Measurements from ENCODE around the gene EIF1AD. TPM values are rescaled to one million over a fixed set of nuclear protein-coding genes. Genes with fewer than 3 reads are reported as not detected.
A peak's percentile ranks its signal among the peaks of the same experiment; 100 is the strongest.
"Not testable (repeated sequence)": the region's sequence is repeated elsewhere in the genome, so short reads cannot be mapped to it uniquely, and the experiment has no call there.

Gene EIF1AD
- total RNA-seq, 1 donor from 2014 or later, result 19.7 TPM

GRCh38 chr11:66011239-66011784, 9.4 kb upstream of the EIF1AD start:
- intact Hi-C loops (cut with micrococcal nuclease), result no loop called here
- H3K4me1 ChIP-seq, result peaks cover 21% of the 10 kb centered on the region
- DNase-seq, result no peak
- no peaks in the 10 kb centered on the region for H3K9me3 ChIP-seq (replicated peaks)
- H3K36me3 ChIP-seq, result no peaks in the 10 kb centered on the region
- no peak for TF ChIP-seq CTCF (IDR thresholded peaks at IDR 0.05; ENCODE audit: borderline replicate concordance)
- H3K27me3 ChIP-seq (ENCODE audit: low read depth), result peaks cover 30% of the 10 kb centered on the region
- no peak overlapping the region for H3K27ac ChIP-seq (replicated peaks)
- peak overlapping the region; percentile 46 for H3K4me3 ChIP-seq

GRCh38 chr11:66010036-66010435, 8.1 kb upstream of the EIF1AD start:
- H3K4me3 ChIP-seq; H3K9me3 ChIP-seq (replicated peaks); DNase-seq; H3K4me1 ChIP-seq; intact Hi-C loops (cut with micrococcal nuclease); H3K27ac ChIP-seq (replicated peaks); H3K36me3 ChIP-seq: not testable (repeated sequence)
- H3K27me3 ChIP-seq (ENCODE audit: low read depth), result peaks cover 30% of the 10 kb centered on the region

- DNase-seq, result no peak
- peaks cover 13% of the 10 kb centered on the region for H3K4me1 ChIP-seq
- H3K9me3 ChIP-seq (replicated peaks), result no peaks in the 10 kb centered on the region
- no peak overlapping the region for H3K4me3 ChIP-seq
- no peak overlapping the region for H3K27ac ChIP-seq (replicated peaks)
- TF ChIP-seq CTCF (IDR thresholded peaks at IDR 0.05; ENCODE audit: borderline replicate concordance), result no peak
- peaks cover 24% of the 10 kb centered on the region for H3K27me3 ChIP-seq (ENCODE audit: low read depth)
- intact Hi-C loops (cut with micrococcal nuclease), result no loop called here
- peaks cover 23% of the 10 kb centered on the region for H3K36me3 ChIP-seq
Measured at GRCh38 chr11:66008468-66009101, 6.6 kb upstream of the EIF1AD start.

- intact Hi-C loops (cut with micrococcal nuclease), result no loop called here
- Histone ChIP-seq H3K9me3 (replicated peaks) (no peaks in the 10 kb centered on the region), H3K36me3 (peaks cover 26% of the 10 kb centered on the region), H3K27ac (replicated peaks) (no peak overlapping the region), H3K4me3 (no peak overlapping the region), H3K27me3 (ENCODE audit: low read depth) (peaks cover 19% of the 10 kb centered on the region), H3K4me1 (peaks cover 18% of the 10 kb centered on the region)
- DNase-seq, result no peak
- no peak for TF ChIP-seq CTCF (IDR thresholded peaks at IDR 0.05; ENCODE audit: borderline replicate concordance)
Measured at GRCh38 chr11:66008095-66008467, 6.1 kb upstream of the EIF1AD start.

- peaks cover 26% of the 10 kb centered on the region for H3K36me3 ChIP-seq
- peaks cover 10% of the 10 kb centered on the region for H3K27me3 ChIP-seq (ENCODE audit: low read depth)
- no peak for DNase-seq
- no peaks in the 10 kb centered on the region for H3K9me3 ChIP-seq (replicated peaks)
- TF ChIP-seq CTCF (IDR thresholded peaks at IDR 0.05; ENCODE audit: borderline replicate concordance), result no peak
- peaks cover 23% of the 10 kb centered on the region for H3K4me1 ChIP-seq
- H3K4me3 ChIP-seq, result no peak overlapping the region
- no peak overlapping the region for H3K27ac ChIP-seq (replicated peaks)
- intact Hi-C loops (cut with micrococcal nuclease), result no loop called here
Measured at GRCh38 chr11:66007201-66007634, 5.3 kb upstream of the EIF1AD start.

GRCh38 chr11:66006891-66007176, 4.9 kb upstream of the EIF1AD start:
- no peak overlapping the region for H3K27ac ChIP-seq (replicated peaks)
- intact Hi-C loops (cut with micrococcal nuclease), result no loop called here
- peaks cover 7% of the 10 kb centered on the region for H3K27me3 ChIP-seq (ENCODE audit: low read depth)
- H3K4me1 ChIP-seq, result peaks cover 20% of the 10 kb centered on the region
- DNase-seq, result no peak
- no peak for TF ChIP-seq CTCF (IDR thresholded peaks at IDR 0.05; ENCODE audit: borderline replicate concordance)
- H3K36me3 ChIP-seq, result peaks cover 26% of the 10 kb centered on the region
- no peaks in the 10 kb centered on the region for H3K9me3 ChIP-seq (replicated peaks)
- no peak overlapping the region for H3K4me3 ChIP-seq

All from left ventricle myocardium inferior (tissue), 1 donor.